ENCODE measurements around the gene GSE1. TPM values are rescaled to one million over a fixed set of nuclear protein-coding genes. Genes with fewer than 3 reads are reported as not detected.
A peak's percentile ranks its signal among the peaks of the same experiment; 100 is the strongest.

GSE1 gene
- total RNA-seq, 3 donors from 2014 or later = 52.3 to 105 (median 60.7) TPM

GRCh38 chr16:85688586-85689284, 75.6 kb downstream of the GSE1 start, which contains the start of gene GINS2:
GINS2 (minus strand) TSS chr16:85688954; CDS start chr16:85688898, 56 bp downstream.
- H3K27ac ChIP-seq = no peak within 1 kb of the TSS

GRCh38 chr16:85689285-85689949, 76.3 kb downstream of the GSE1 start:
- Histone ChIP-seq H3K9me3 (no peaks in the 10 kb centered on the region), H3K27me3 (no peaks in the 10 kb centered on the region), H3K4me3 (peak overlapping the region; percentile 55 to 76 (median 67)), H3K4me1 (peaks cover 0 to 4% of the 10 kb centered on the region in 2 donors), H3K27ac (no peak overlapping the region), H3K36me3 (no peaks in the 10 kb centered on the region)
- TF ChIP-seq POLR2A (IDR thresholded peaks at IDR 0.05) (no peak), CTCF (IDR thresholded peaks at IDR 0.05) (no peak), POLR2AphosphoS5 (IDR thresholded peaks at IDR 0.05) (no peak)
- intact Hi-C loops (cut with DNase I; ENCODE audit: low total_unique reads) = no loop called here
- no peak for DNase-seq (ENCODE audit: low spot score in 2 of 2)

More at GRCh38 chr16:85688586-85689284, 75.6 kb downstream of the GSE1 start, which contains the start of gene GINS2:
- Histone ChIP-seq H3K9me3 (no peaks in the 10 kb centered on the region), H3K36me3 (no peaks in the 10 kb centered on the region), H3K27me3 (no peaks in the 10 kb centered on the region), H3K4me1 (peaks cover 0 to 4% of the 10 kb centered on the region in 2 donors), H3K4me3 (peak within 1 kb of the TSS; percentile 55 to 76 (median 67))
- no peak for TF ChIP-seq POLR2A (IDR thresholded peaks at IDR 0.05)
- TF ChIP-seq CTCF (IDR thresholded peaks at IDR 0.05) = no peak
- no peak for TF ChIP-seq POLR2AphosphoS5 (IDR thresholded peaks at IDR 0.05)
- intact Hi-C loops (cut with DNase I; ENCODE audit: low total_unique reads) = no loop called here
- DNase-seq (ENCODE audit: low spot score in 2 of 2) = peak; percentile 87 to 89

- Histone ChIP-seq H3K9me3 (no peaks in the 10 kb centered on the region), H3K4me1 (peaks cover 0 to 4% of the 10 kb centered on the region in 2 donors), H3K27me3 (peaks cover 0 to 2% of the 10 kb centered on the region in 2 donors), H3K36me3 (no peaks in the 10 kb centered on the region), H3K4me3 (no peak overlapping the region), H3K27ac (no peak overlapping the region)
- DNase-seq (ENCODE audit: low spot score in 2 of 2) = no peak
- intact Hi-C loops (cut with DNase I; ENCODE audit: low total_unique reads) = loop anchor here (5.0 kb wide), 1 partner anchor 1648 kb away; the partner anchor contains the start of gene SLC38A8
- TF ChIP-seq POLR2A (IDR thresholded peaks at IDR 0.05) (no peak), POLR2AphosphoS5 (IDR thresholded peaks at IDR 0.05) (no peak), CTCF (IDR thresholded peaks at IDR 0.05) (no peak)
Measured at GRCh38 chr16:85689950-85690320, 76.8 kb downstream of the GSE1 start.

GRCh38 chr16:85690469-85691064, 77.4 kb downstream of the GSE1 start:
- H3K27me3 ChIP-seq = peaks cover 0 to 3% of the 10 kb centered on the region in 2 donors
- no peak overlapping the region for H3K4me3 ChIP-seq
- no peaks in the 10 kb centered on the region for H3K36me3 ChIP-seq
- no peaks in the 10 kb centered on the region for H3K9me3 ChIP-seq
- H3K27ac ChIP-seq = no peak overlapping the region
- H3K4me1 ChIP-seq = peaks cover 0 to 4% of the 10 kb centered on the region in 2 donors
- TF ChIP-seq POLR2A (IDR thresholded peaks at IDR 0.05) = no peak
- TF ChIP-seq CTCF (IDR thresholded peaks at IDR 0.05) = no peak
- TF ChIP-seq POLR2AphosphoS5 (IDR thresholded peaks at IDR 0.05) = no peak
- peak in 1 of 2 donors; percentile 66 for DNase-seq (ENCODE audit: low spot score in 2 of 2)
- intact Hi-C loops (cut with DNase I; ENCODE audit: low total_unique reads) = loop anchor here (5.0 kb wide), 1 partner anchor 1648 kb away; the partner anchor contains the start of gene SLC38A8

Measured in breast epithelium (tissue), 4 donors.